Skeletal muscle cell (primary cell): Measurements from ENCODE around the gene SULT4A1.

Experiments
- DNase-seq: peaks from one replicate; pipeline ENCODE4 v3.0.0-alpha.2; 2010; ENCODE audit warnings: low read depth
- H3K4me3 ChIP-seq: 2 replicates; pipeline ENCODE4 v1.5.1; 2011; ENCODE audit warnings: low read depth, mild to moderate bottlenecking, control low read depth, low read length, moderate library complexity

SULT4A1 gene

GRCh38 chr22:43848366-43849171, 13.7 kb downstream of the SULT4A1 start:
- no peak for DNase-seq
- no peak overlapping the region for H3K4me3 ChIP-seq

DNA sequence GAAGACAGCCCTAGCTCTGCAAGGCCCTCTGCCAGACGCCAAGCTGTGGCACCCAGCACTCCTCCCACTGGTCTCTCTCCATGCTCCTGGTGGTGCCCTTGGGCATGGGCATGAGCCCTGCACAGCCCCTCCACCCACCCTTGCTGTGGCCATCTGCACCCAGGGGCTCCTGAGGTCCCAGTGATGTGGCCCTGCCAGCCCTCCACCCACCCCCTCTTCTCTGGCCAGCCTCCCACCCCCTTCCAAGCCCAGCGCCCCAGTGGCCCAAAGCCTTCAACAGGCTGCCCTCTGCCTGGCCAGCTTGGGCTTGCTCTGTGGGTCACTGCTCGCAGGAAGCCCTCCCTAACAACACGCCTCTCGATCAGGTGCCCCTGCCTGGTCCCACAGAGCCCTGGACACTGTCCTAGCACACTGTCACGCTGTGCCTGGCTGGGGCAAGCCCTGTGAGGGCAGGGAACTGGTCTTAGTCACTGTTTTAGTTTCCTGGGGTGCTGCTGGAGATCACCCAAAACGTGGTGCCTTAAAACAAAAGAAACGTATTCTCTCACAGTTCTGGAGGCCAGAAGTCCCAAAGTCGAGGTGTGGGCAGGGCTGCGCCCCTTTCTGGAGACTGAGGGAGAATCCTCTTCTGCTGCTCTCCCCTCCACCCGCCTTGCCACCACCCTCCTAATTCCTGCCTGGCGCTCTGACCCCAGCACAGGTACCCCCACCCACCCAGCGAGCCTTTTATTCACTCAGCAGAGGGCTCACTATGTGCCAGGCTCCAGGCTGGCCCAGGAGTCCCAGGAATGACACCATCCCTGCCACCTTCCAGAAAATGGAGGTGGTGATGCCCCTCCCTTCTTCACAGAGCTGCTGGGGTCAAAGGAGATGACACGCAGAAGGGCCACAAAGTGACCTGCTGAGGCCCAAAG, 14.7 kb downstream of the SULT4A1 start:
- no peak overlapping the region for H3K4me3 ChIP-seq
- no peak for DNase-seq

DNA sequence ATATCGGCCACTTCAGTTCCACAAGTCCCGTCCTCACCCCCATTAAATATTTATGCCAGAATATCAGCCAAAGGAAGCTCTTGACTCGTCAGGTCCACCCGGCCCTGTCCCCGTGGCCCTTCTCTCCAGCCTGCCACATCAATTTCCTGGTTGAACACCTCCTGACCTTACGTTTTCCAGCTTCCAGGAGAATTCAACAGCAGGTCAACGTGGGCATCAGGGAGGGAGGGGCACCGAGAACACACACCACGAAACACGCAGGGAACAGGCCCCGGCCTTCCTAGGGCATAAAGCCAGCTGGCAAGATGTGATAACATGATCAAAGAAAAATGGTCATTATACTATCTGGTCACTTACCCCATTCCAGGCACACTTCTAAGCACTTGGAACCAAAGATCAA, 15.3 kb downstream of the SULT4A1 start:
- H3K4me3 ChIP-seq: no peak overlapping the region
- no peak for DNase-seq

DNA sequence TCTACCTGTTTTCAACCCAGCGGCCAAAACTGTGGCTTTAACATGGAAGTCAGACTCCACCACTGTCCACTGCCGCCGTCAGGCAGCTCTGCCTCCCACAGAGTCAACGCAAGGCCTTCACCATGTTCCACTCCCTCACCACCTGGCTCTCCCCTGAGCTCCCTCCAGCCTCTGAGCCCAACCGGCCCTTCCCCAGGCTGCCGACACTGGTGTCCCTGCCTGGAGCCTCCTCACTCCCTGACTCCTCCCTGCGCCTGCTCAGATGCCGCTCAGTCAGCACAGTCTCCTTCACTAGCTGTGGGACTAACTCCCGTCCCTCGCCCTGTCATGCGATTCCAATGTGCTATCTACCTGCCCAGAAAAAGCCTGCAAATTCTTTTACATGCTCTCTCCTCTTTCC, 16.3 kb downstream of the SULT4A1 start:
- no peak overlapping the region for H3K4me3 ChIP-seq
- no peak for DNase-seq

DNA sequence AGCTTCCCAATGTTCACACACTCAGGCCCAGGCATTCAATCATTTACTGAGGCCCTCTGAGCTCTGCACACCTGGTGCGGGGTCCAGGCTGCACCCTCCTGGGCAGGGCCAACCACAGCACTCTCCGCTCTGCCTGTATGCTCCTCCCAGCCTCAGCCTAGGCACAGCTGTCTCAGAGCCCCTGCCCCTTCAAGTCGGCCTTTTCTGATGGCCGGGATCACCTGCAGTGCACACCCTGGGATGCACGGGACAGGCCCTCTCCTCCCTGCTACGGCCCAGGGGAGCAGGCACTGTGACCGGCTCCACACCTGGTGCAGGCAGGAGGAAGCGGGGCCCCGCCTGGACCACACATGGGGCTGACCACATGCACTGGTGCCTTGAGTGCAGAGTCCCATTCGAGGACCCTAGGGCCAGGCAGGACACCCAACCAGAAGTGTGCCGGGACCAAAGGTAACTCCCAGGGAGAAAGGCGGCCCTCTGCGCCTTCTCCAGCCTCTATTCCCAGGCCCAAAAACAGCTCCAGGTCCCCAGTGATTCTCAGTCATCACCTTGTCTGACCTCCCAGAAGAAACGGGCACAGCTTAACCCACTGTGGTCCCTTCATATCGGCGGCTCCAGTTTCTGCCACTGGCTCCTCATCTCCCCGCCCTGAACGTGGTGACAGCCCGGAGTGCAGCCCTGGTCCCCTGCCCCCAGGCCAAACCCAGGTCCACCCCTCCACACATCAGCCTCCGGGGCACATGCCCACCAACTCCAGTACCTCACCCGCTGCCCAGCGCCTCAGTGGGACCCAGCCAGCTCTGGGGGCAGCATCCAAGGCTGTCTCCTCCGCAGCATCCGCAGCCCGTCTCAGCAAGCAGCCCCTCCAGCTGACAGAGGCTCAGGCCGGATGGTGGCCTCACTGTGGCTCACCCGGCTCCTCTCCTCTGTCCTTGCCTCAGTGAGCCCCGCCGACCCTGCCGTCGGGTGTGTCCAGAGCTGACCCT, 17.5 kb downstream of the SULT4A1 start:
- DNase-seq: no peak

DNA sequence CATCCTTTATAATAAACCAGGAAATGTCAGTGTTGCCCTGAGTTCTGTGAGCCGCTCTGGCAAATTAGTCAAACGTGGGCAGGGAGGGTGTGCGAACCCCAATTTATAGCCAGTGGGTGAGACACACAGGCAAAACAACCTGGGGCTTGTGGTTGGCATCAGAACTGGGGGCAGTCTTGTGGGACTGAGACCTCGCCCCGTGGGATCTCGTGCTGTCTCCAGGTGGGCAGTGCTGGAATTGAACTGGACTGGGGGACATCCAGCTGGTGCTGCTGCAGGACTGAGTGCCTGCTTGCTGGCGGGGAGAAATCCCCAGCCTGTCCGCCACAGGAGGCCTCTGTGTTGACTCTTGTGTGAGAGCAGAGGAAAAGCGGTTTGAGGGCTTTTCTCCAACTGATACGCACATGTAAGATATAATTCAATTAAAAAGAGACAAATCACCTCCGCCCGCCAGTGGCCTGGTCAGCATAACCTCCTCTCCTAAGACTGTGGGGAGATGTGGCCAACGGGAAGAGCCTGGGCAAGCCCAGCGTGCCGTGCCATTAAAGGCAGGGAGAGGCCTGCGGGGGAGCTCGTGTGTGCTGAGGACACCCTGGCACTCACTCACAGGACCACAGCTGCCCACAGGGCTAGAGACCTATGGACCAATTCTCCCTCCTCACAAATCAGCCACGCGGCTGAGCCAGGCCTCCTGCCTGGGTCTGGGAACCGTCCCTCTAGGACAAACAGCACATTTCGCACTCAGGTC, 18.4 kb downstream of the SULT4A1 start:
- H3K4me3 ChIP-seq: no peak overlapping the region
- DNase-seq: no peak

More for the DNA sequence above, 17.5 kb downstream of the SULT4A1 start:
- H3K4me3 ChIP-seq: no peak overlapping the region

DNA sequence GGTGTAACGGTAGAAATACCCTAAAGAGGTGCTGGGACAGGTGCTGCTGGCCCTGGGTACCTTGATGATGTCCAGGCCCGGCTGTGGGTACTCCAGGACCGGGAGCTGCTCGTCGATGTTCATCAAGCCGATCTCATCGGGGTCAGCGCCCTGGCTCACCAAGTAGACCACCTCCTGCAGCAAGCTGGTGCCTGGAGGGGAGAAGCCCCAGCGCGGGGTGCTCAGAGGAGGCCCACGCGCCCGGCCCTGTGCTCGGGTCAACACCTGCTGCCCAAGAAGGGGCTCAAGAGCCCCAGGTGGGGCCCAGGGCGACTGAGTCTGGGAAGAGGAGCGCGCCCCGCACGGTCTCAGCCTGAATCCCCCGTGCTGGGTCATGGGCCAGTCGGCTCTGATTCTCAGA, 20.6 kb downstream of the SULT4A1 start:
- H3K4me3 ChIP-seq: no peak overlapping the region
- DNase-seq: no peak

DNA sequence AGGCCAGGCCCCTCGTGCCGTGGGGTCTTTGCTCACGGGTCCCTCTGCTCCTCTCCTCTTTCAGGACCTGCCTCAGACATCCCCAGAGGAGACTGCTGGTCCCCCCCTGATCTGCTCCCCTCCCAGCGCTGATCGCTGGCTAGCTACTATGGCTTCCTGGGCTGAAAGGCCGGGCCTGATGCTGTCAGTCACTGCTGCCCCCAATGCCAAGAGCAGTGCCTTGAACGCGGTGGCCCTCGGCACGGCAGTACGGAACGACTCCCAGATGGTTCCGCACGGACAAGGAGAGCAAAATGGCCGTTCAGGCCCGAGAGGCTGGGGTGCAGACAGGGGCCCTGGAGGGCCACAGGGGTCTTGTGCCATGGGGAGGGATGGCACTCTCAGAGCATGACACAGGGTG, 21.5 kb downstream of the SULT4A1 start:
- no peak for DNase-seq
- no peak overlapping the region for H3K4me3 ChIP-seq

- no peak for DNase-seq
- no peak overlapping the region for H3K4me3 ChIP-seq
Measured at GRCh38 chr22:43840431-43840830, 21.9 kb downstream of the SULT4A1 start.

DNA sequence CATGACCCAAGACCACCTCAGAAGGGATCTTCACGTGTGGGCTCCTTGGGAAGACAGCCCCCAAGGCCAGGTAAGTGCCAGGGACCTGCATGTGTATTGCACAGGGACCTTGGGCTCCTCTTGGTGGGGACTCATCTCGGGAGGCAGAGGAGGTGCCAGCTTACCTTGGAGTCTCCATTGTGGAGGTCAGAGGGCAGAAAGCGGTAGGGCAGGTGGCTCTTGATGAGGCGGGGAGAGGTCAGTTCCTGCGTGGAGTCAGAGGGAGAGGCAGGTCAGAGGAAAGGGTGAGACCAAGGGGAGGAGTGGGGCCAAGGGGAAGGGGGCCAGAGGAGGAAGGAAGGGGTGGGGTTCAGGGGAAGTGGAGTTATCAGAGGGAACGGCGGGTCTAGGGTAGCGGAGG, 22.5 kb downstream of the SULT4A1 start:
- DNase-seq: no peak
- H3K4me3 ChIP-seq: no peak overlapping the region

DNA sequence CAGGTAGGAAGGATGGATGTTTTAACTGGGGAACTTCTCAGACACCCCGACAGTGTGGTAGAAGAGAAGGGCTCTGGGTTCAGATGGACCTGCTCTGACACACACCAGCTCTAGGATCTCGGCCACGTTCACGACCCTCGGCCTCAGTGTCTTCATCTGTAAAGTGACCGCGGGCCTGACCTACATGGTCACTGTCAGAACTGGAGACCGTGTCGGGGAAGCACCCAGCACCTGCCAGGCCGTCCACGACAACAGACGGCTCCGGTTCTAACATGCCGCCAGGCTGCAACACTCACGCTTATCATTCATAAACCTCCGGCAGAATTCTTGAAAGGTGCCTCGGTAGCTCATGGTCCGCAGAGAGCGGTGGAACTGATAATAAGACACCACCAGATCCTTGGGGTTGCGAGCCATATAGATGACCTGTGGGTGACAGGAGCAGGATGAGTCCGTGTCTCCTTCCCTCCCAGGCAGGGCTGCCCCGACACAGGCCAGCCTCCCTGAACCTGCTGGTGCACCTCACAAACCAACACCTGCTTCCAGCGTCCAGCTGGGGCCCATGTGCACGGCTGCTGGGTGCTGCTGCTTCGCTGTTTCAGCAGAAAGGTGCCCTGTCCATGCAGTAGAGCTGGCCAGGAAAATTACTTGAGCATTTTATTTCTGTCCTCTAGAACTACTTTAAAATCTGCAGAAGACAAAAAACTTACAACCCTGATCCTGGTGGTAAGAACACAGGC, 23.6 kb downstream of the SULT4A1 start:
- no peak for DNase-seq
- no peak overlapping the region for H3K4me3 ChIP-seq

GRCh38 chr22:43838161-43838560, 24.2 kb downstream of the SULT4A1 start:
- no peak for DNase-seq
- H3K4me3 ChIP-seq: no peak overlapping the region

DNA sequence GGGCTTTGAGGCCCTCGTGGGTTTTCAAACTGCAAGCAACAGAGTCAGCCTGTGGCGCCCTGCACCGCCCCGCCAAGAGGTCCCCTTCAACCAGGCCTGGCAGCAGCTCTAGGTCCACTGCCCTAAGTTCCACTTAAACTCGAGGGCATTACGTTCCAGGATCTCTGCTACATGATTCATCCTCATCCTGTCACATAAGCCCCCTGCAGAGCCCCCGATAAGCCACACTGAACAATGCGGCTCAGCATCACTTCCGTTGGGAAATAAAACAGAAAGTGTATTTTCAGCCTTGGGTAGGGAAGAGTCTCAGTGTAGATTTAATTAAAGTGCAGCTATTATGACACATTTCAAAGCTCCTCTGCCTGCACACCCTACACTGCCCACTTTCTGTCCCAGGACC, 24.6 kb downstream of the SULT4A1 start:
- DNase-seq: no peak
- no peak overlapping the region for H3K4me3 ChIP-seq

DNA sequence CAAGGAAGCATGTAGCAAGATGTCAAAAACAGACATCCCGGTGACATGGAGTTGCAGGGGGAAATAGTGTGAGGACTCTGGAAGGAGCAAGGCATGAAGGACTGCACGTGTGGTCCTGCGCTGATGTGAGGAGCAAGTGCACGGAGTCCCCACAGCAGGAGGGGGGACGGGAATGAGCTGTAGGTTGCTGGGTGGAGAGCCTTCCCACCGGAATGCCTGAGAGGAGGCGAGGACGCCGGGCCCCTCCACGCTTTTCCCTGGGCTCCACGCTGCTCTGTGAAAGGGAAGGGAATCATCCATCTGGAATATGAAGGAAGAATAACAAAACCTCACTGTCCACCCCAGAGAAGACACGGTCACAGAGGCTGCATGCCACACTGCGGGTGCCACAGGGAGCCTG, 26.6 kb downstream of the SULT4A1 start:
- H3K4me3 ChIP-seq: no peak overlapping the region
- no peak for DNase-seq

DNA sequence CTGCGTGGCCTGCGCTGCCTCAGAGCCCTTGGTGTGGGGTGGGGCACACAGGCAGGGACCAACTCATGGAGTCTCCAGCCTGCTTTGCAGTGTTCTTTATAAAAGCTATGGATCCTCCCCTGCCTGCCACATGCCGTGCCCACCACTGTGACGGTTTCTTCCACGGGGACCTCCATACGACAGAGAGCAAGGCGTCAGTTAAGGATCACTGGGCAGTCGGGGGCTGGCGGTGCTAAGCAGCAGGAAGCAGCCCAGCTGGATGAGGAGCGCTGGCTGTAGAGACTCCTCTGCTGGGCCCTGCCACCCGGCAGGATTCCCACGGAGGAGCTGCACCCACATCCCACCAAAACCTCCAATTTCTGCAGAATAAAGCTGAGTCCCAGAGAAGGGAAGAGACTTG, 27.1 kb downstream of the SULT4A1 start:
- no peak for DNase-seq

GRCh38 chr22:43833286-43834240, 28.8 kb downstream of the SULT4A1 start:
- DNase-seq: no peak
- H3K4me3 ChIP-seq: no peak overlapping the region

More for the DNA sequence above, 27.1 kb downstream of the SULT4A1 start:
- no peak overlapping the region for H3K4me3 ChIP-seq
